ENCODE results near the gene TRIM8. TPM values are rescaled to one million over a fixed set of nuclear protein-coding genes. Genes with fewer than 3 reads are reported as not detected.
"Not testable (repeated sequence)": the region's sequence is repeated elsewhere in the genome, so short reads cannot be mapped to it uniquely, and the experiment has no call there.

TRIM8 gene
- polyA plus RNA-seq, 4 donors, result 38.1 to 65.1 (median 44.7) TPM

DNA sequence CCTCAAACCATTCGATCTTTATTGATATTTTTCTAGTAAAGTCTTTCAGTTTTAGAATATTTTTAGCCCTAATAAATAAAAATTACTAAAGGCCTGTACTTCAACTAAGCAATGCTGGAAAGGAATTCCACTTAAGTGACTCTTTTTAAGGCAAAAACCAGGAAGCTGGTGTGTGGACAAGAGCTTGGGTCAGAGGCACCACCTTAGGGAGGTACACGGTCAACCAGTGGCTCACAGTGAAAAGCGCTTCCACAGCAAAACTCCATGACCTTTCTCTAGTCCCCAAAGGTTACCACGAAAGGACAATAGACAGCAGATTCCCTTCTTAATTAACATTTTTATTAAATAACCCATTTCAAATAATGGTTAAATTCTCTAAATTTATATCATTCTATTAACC, 38.7 kb downstream of the TRIM8 start:
- Histone ChIP-seq H3K9me3 (ENCODE audit: control insufficient read depth in 2 of 2, insufficient read depth in 1 of 2, low read depth in 1 of 2, low read length in 1 of 2) (peaks cover 0 to 2% of the 10 kb centered on the region in 2 donors), H3K27me3 (ENCODE audit: control insufficient read depth in 3 of 3, insufficient read depth in 3 of 3, low read length in 3 of 3) (no peaks in the 10 kb centered on the region), H3K4me1 (ENCODE audit: control insufficient read depth in 3 of 3, insufficient read depth in 2 of 3, low read depth in 1 of 3, low read length in 2 of 3) (peaks cover 0 to 6% (median 0%) of the 10 kb centered on the region in 3 donors), H3K4me3 (ENCODE audit: low read depth in 1 of 3, low read length in 3 of 3) (no peak overlapping the region), H3K27ac (ENCODE audit: low read depth in 1 of 3, low read length in 2 of 3) (no peak overlapping the region), H3K36me3 (ENCODE audit: control insufficient read depth in 3 of 3, insufficient read depth in 2 of 3, low read depth in 1 of 3, low read length in 3 of 3) (peaks cover 0 to 16% (median 0%) of the 10 kb centered on the region in 3 donors)
- no peak for FAIRE-seq
- 90 to 95% (median 92%) methylated on average over 4 of the region's 4 CpGs for whole genome bisulfite sequencing, 3 donors
- no peak for DNase-seq

DNA sequence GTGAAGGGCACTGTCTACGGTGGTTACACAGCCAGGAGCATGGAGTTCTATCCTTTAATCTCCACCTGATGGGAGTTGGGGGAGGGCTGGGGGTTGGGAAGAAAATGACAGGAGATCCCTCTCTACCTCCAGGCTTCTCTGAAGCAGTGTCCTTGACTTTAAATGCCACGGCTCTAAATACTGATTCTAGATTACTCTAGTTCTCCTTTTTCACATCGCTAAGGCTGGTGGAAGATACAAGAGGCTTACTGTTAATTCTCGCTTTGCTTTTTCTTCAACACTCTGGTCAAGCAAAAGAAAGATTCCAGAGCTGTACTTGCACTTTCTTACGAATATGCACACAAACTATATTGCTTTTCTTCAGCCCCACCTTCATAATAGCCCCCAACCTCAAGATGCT, 39.5 kb downstream of the TRIM8 start:
- no peak for FAIRE-seq
- no peaks in the 10 kb centered on the region for H3K27me3 ChIP-seq (ENCODE audit: control insufficient read depth in 3 of 3, insufficient read depth in 3 of 3, low read length in 3 of 3)
- H3K36me3 ChIP-seq (ENCODE audit: control insufficient read depth in 3 of 3, insufficient read depth in 2 of 3, low read depth in 1 of 3, low read length in 3 of 3), result peaks cover 0 to 16% (median 0%) of the 10 kb centered on the region in 3 donors
- H3K4me3 ChIP-seq (ENCODE audit: low read depth in 1 of 3, low read length in 3 of 3), result no peak overlapping the region
- 90 to 94% (median 90%) methylated on average over 5 of the region's 5 CpGs for WGBS, 3 donors
- H3K27ac ChIP-seq (ENCODE audit: low read depth in 1 of 3, low read length in 2 of 3), result no peak overlapping the region
- peaks cover 0 to 6% (median 0%) of the 10 kb centered on the region in 3 donors for H3K4me1 ChIP-seq (ENCODE audit: control insufficient read depth in 3 of 3, insufficient read depth in 2 of 3, low read depth in 1 of 3, low read length in 2 of 3)
- H3K9me3 ChIP-seq (ENCODE audit: control insufficient read depth in 2 of 2, insufficient read depth in 1 of 2, low read depth in 1 of 2, low read length in 1 of 2), result peaks cover 0 to 2% of the 10 kb centered on the region in 2 donors
- no peak for DNase-seq

DNA sequence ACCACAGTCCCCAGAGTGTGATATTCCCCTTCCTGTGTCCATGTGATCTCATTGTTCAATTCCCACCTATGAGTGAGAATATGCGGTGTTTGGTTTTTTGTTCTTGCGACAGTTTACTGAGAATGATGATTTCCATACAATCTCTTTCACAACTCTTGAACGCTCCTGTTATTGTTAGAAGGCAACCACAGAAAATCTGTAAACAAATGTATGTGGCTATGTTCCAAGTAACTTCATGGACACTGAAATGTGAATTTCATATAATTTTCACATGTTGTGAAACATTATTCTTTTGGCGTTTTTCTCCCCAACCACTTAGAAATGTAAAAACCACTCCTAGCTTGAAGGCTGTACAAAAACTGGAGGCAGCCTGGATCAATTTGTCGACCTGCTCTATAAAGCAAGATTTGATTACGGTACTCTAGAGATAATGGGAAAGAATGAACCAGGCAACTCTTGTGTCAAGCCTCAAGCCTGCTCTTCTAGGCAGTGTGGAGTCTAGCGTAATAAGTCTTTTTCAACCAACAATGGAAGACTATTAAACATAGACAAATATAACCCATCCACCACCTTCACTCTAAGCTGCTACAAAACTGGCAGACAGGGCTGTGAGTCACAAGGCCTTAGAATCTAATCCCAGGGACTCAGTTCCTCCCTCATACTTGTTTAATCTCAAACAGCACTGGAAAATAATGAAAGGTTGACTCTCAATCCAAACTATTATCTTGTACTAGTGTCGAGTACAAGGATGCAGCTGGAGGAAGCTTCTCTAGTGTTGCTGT, 47.2 kb downstream of the TRIM8 start:
- no peak for FAIRE-seq

DNA sequence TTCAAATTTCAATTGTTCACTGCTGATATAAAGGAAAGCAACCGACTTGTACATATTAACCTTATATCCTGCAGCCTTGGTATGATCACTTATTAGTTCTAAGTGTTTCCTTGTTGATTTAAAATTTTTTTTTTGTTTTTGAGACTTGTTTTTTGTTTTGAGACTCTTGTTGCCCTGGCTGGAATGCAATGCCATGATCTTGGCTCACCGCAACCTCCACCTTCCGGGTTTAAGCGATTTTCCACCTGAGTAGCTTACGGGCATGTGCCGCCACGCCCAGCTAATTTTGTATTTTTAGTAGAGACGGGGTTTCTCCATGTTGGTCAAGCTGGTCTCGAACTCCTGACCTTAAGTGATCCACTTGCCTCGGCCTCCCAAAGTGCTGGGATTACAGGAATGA, 51.1 kb downstream of the TRIM8 start:
- peaks cover 0 to 12% (median 0%) of the 10 kb centered on the region in 3 donors for H3K36me3 ChIP-seq (ENCODE audit: control insufficient read depth in 3 of 3, insufficient read depth in 2 of 3, low read depth in 1 of 3, low read length in 3 of 3)
- 95 to 98% (median 96%) methylated on average over 10 of the region's 10 CpGs for WGBS, 3 donors
- FAIRE-seq; H3K4me3 ChIP-seq (ENCODE audit: low read depth in 1 of 3, low read length in 3 of 3); H3K27ac ChIP-seq (ENCODE audit: low read depth in 1 of 3, low read length in 2 of 3); H3K9me3 ChIP-seq (ENCODE audit: control insufficient read depth in 2 of 2, insufficient read depth in 1 of 2, low read depth in 1 of 2, low read length in 1 of 2); H3K4me1 ChIP-seq (ENCODE audit: control insufficient read depth in 3 of 3, insufficient read depth in 2 of 3, low read depth in 1 of 3, low read length in 2 of 3); H3K27me3 ChIP-seq (ENCODE audit: control insufficient read depth in 3 of 3, insufficient read depth in 3 of 3, low read length in 3 of 3); DNase-seq: not testable (repeated sequence)

More for the DNA sequence above, 47.2 kb downstream of the TRIM8 start:
- DNase-seq, result no peak
- Histone ChIP-seq H3K27me3 (ENCODE audit: control insufficient read depth in 3 of 3, insufficient read depth in 3 of 3, low read length in 3 of 3) (no peaks in the 10 kb centered on the region), H3K27ac (ENCODE audit: low read depth in 1 of 3, low read length in 2 of 3) (no peak overlapping the region), H3K4me1 (ENCODE audit: control insufficient read depth in 3 of 3, insufficient read depth in 2 of 3, low read depth in 1 of 3, low read length in 2 of 3) (no peaks in the 10 kb centered on the region), H3K9me3 (ENCODE audit: control insufficient read depth in 2 of 2, insufficient read depth in 1 of 2, low read depth in 1 of 2, low read length in 1 of 2) (peaks cover 0 to under 1% of the 10 kb centered on the region in 2 donors), H3K4me3 (ENCODE audit: low read depth in 1 of 3, low read length in 3 of 3) (no peak overlapping the region), H3K36me3 (ENCODE audit: control insufficient read depth in 3 of 3, insufficient read depth in 2 of 3, low read depth in 1 of 3, low read length in 3 of 3) (peaks cover 0 to 12% (median 0%) of the 10 kb centered on the region in 3 donors)
- 74 to 90% (median 87%) methylated on average over 8 of the region's 8 CpGs for WGBS, 3 donors

DNA sequence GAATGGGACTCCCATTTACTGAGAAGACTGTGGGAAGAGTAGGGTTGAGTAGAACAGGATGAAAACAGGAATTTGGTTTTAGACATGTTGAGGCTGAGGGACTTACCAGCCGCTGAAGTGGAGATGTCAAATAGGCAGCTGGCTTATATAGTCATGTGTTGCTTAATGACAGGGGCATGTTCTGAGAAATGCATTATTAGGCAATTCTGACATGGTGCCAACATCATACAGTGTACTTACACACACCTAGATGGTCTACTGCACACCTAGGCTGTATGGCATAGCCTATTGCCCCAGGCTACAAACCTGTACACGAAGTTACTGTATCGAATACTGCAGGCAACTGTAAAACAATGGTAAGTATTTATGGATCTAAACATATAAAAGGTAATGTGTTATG, 52.5 kb downstream of the TRIM8 start:
- FAIRE-seq (no peak), DNase-seq (no peak)
- Histone ChIP-seq H3K4me3 (ENCODE audit: low read depth in 1 of 3, low read length in 3 of 3) (no peak overlapping the region), H3K9me3 (ENCODE audit: control insufficient read depth in 2 of 2, insufficient read depth in 1 of 2, low read depth in 1 of 2, low read length in 1 of 2) (peaks cover 0 to 2% of the 10 kb centered on the region in 2 donors), H3K4me1 (ENCODE audit: control insufficient read depth in 3 of 3, insufficient read depth in 2 of 3, low read depth in 1 of 3, low read length in 2 of 3) (no peaks in the 10 kb centered on the region), H3K27me3 (ENCODE audit: control insufficient read depth in 3 of 3, insufficient read depth in 3 of 3, low read length in 3 of 3) (no peaks in the 10 kb centered on the region), H3K27ac (ENCODE audit: low read depth in 1 of 3, low read length in 2 of 3) (no peak overlapping the region), H3K36me3 (ENCODE audit: control insufficient read depth in 3 of 3, insufficient read depth in 2 of 3, low read depth in 1 of 3, low read length in 3 of 3) (peaks cover 0 to 14% (median 0%) of the 10 kb centered on the region in 3 donors)
- 96 to 97% (median 97%) methylated on average over 3 of the region's 3 CpGs for WGBS, 3 donors

DNA sequence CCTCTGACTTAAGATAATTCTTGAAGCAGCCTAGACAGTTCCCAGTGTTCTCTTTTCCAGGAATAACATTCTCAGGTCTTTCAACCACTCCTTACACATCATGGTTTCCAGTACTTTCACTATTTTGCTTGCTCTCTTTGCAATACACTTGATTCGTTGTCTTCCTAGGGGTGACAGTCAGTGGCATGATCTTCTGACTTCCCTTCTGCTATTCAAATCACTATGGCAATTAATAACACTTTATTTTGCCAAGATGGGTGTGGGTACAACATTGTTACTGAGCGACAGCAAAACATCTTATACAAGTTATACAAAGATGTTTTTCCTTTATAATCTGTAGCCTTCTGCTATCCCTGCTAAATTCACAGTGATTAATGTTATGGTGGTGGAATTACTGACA, 54.6 kb downstream of the TRIM8 start:
- no peak overlapping the region for H3K27ac ChIP-seq (ENCODE audit: low read depth in 1 of 3, low read length in 2 of 3)
- 85 to 88% (median 88%) methylated on average over 2 of the region's 2 CpGs for WGBS, 3 donors
- H3K4me1 ChIP-seq (ENCODE audit: control insufficient read depth in 3 of 3, insufficient read depth in 2 of 3, low read depth in 1 of 3, low read length in 2 of 3), result no peaks in the 10 kb centered on the region
- peaks cover 0 to 14% (median 0%) of the 10 kb centered on the region in 3 donors for H3K36me3 ChIP-seq (ENCODE audit: control insufficient read depth in 3 of 3, insufficient read depth in 2 of 3, low read depth in 1 of 3, low read length in 3 of 3)
- H3K9me3 ChIP-seq (ENCODE audit: control insufficient read depth in 2 of 2, insufficient read depth in 1 of 2, low read depth in 1 of 2, low read length in 1 of 2), result peaks cover 0 to 2% of the 10 kb centered on the region in 2 donors
- no peak for FAIRE-seq
- no peaks in the 10 kb centered on the region for H3K27me3 ChIP-seq (ENCODE audit: control insufficient read depth in 3 of 3, insufficient read depth in 3 of 3, low read length in 3 of 3)
- H3K4me3 ChIP-seq (ENCODE audit: low read depth in 1 of 3, low read length in 3 of 3), result no peak overlapping the region
- no peak for DNase-seq

DNA sequence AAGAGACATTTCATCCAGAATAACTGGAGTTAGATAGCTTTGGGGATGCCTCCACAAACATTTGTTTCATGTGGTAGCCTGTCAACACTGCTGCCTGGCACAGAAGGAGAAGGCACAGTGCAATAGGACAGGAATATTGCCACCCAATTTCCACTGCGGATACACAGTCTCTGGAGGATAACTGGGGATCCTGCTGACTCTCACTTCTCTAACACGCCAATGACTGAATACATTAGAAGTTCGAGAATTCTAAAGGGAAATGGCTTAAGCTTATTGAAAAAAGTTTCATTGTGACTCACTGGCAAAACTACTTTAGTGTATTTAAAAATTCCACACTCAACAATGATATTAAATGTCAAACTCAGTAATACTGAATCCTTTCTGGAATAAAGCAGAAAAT, 57.0 kb downstream of the TRIM8 start:
- H3K27me3 ChIP-seq (ENCODE audit: control insufficient read depth in 3 of 3, insufficient read depth in 3 of 3, low read length in 3 of 3), result no peaks in the 10 kb centered on the region
- DNase-seq (no peak), FAIRE-seq (no peak)
- peaks cover 0 to 2% of the 10 kb centered on the region in 2 donors for H3K9me3 ChIP-seq (ENCODE audit: control insufficient read depth in 2 of 2, insufficient read depth in 1 of 2, low read depth in 1 of 2, low read length in 1 of 2)
- H3K36me3 ChIP-seq (ENCODE audit: control insufficient read depth in 3 of 3, insufficient read depth in 2 of 3, low read depth in 1 of 3, low read length in 3 of 3), result peaks cover 0 to 11% (median 0%) of the 10 kb centered on the region in 3 donors
- no peaks in the 10 kb centered on the region for H3K4me1 ChIP-seq (ENCODE audit: control insufficient read depth in 3 of 3, insufficient read depth in 2 of 3, low read depth in 1 of 3, low read length in 2 of 3)
- H3K27ac ChIP-seq (ENCODE audit: low read depth in 1 of 3, low read length in 2 of 3), result no peak overlapping the region
- 74 to 90% (median 83%) methylated on average over 3 of the region's 3 CpGs for WGBS, 3 donors
- H3K4me3 ChIP-seq (ENCODE audit: low read depth in 1 of 3, low read length in 3 of 3), result no peak overlapping the region

DNA sequence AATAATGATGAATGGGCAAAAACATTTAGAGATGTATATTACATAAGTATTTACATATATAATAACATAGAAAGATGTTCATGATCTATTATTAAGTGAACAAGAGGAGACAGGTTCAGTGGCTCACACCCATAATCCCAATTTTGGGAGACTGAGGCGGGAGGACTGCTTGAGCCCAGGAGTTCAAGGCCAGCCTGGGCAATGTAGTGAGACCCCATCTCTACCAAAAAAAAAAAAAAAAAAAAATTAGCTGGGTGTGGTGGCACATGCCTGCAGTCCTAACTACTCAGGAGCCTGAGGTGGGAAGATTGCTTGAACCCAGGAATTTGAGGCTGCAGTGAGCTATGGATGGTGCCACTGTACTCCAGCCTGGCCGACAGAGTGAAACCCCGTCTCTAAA, 57.5 kb downstream of the TRIM8 start:
- H3K27me3 ChIP-seq (ENCODE audit: control insufficient read depth in 3 of 3, insufficient read depth in 3 of 3, low read length in 3 of 3), result no peaks in the 10 kb centered on the region
- H3K4me3 ChIP-seq (ENCODE audit: low read depth in 1 of 3, low read length in 3 of 3), result no peak overlapping the region
- DNase-seq, result no peak
- H3K4me1 ChIP-seq (ENCODE audit: control insufficient read depth in 3 of 3, insufficient read depth in 2 of 3, low read depth in 1 of 3, low read length in 2 of 3), result no peaks in the 10 kb centered on the region
- peaks cover 0 to 7% (median 0%) of the 10 kb centered on the region in 3 donors for H3K36me3 ChIP-seq (ENCODE audit: control insufficient read depth in 3 of 3, insufficient read depth in 2 of 3, low read depth in 1 of 3, low read length in 3 of 3)
- no peak for FAIRE-seq
- no peaks in the 10 kb centered on the region for H3K9me3 ChIP-seq (ENCODE audit: control insufficient read depth in 2 of 2, insufficient read depth in 1 of 2, low read depth in 1 of 2, low read length in 1 of 2)
- H3K27ac ChIP-seq (ENCODE audit: low read depth in 1 of 3, low read length in 2 of 3), result no peak overlapping the region
- WGBS, 3 donors, result 95 to 99% (median 99%) methylated on average over 3 of the region's 3 CpGs

Measured in small intestine (tissue), 7 donors.